GM23338 (cell line): ENCODE data around the gene WDR12. TPM values are rescaled to one million over a fixed set of nuclear protein-coding genes. Genes with fewer than 3 reads are reported as not detected.
A peak's percentile ranks its signal among the peaks of the same experiment; 100 is the strongest.
"Not testable (repeated sequence)": the region's sequence is repeated elsewhere in the genome, so short reads cannot be mapped to it uniquely, and the experiment has no call there.

Source experiments
- ATAC-seq: fragments of 200-7000 bp; cut with Tn5 transposase; 3 replicates; pipeline ENCODE4 v1.9.1; 2020
- DNase-seq: peaks from one replicate; pipeline ENCODE4 v3.0.0-alpha.2; 2015; ENCODE audit warnings: low spot score
- H2AFZ ChIP-seq: fragments of 200-600 bp; sonication (generic); 2 replicates; pipeline ENCODE4 v1.8.0; 2016; ENCODE audit warnings: antibody characterized with exemption, mild to moderate bottlenecking, moderate library complexity
- H3F3A ChIP-seq: fragments of 200-600 bp; sonication (generic); replicated peaks from 2 replicates; pipeline ENCODE4 v1.8.0; 2017; ENCODE audit warnings: antibody characterized with exemption, mixed run types, low read depth
- H3K27ac ChIP-seq: fragments of 200-600 bp; sonication (generic); 2 replicates; pipeline ENCODE4 v1.6.1; 2016; ENCODE audit warnings: low read depth
- H3K27me3 ChIP-seq: fragments of 200-600 bp; sonication (generic); 2 replicates; pipeline ENCODE4 v1.8.0; 2016; ENCODE audit warnings: mild to moderate bottlenecking, mixed run types, moderate library complexity; ENCODE audit not compliant: insufficient read depth
- H3K36me3 ChIP-seq: fragments of 200-600 bp; sonication (generic); 2 replicates; pipeline ENCODE4 v1.8.0; 2016; ENCODE audit warnings: mild to moderate bottlenecking; ENCODE audit not compliant: insufficient read depth
- H3K4me1 ChIP-seq: fragments of 200-600 bp; sonication (generic); 2 replicates; pipeline ENCODE4 v1.8.0; 2016; ENCODE audit warnings: mild to moderate bottlenecking, moderate library complexity; ENCODE audit not compliant: insufficient read depth
- H3K4me2 ChIP-seq: fragments of 200-600 bp; sonication (generic); 2 replicates; pipeline ENCODE4 v1.7.1; 2017; ENCODE audit warnings: mixed run types
- H3K4me3 ChIP-seq: fragments of 200-600 bp; sonication (generic); 2 replicates; pipeline ENCODE4 v1.6.1; 2016; ENCODE audit warnings: mixed run types
- H3K79me2 ChIP-seq: fragments of 200-600 bp; sonication (generic); replicated peaks from 2 replicates; pipeline ENCODE4 v1.8.0; 2017; ENCODE audit warnings: mild to moderate bottlenecking; ENCODE audit not compliant: insufficient read depth
- H3K9me2 ChIP-seq: fragments of 200-600 bp; sonication (generic); 2 replicates; pipeline ENCODE4 v1.8.0; 2017; ENCODE audit not compliant: insufficient read depth
- H4K20me1 ChIP-seq: fragments of 200-600 bp; sonication (generic); replicated peaks from 2 replicates; pipeline ENCODE4 v1.8.0; 2017; ENCODE audit warnings: mild to moderate bottlenecking; ENCODE audit not compliant: insufficient read depth
- H3K27ac Mint-ChIP-seq: 2 replicates; pipeline ENCODE4 v1.8.0; 2020; ENCODE audit warnings: inconsistent platforms, mild to moderate bottlenecking, moderate library complexity, mixed read lengths
- H3K27me3 Mint-ChIP-seq: 3 replicates; pipeline ENCODE4 v1.8.0; 2022; ENCODE audit warnings: low read depth, mild to moderate bottlenecking, moderate library complexity, mixed read lengths, inconsistent platforms; ENCODE audit not compliant: insufficient read depth, poor library complexity
- H3K36me3 Mint-ChIP-seq: 3 replicates; pipeline ENCODE4 v1.8.0; 2021; ENCODE audit warnings: low read depth, mild to moderate bottlenecking, inconsistent platforms, moderate library complexity, mixed read lengths
- H3K4me1 Mint-ChIP-seq: 3 replicates; pipeline ENCODE4 v1.8.0; 2020; ENCODE audit warnings: mild to moderate bottlenecking, inconsistent platforms, mixed read lengths
- H3K4me3 Mint-ChIP-seq: 3 replicates; pipeline ENCODE4 v1.8.0; 2021; ENCODE audit warnings: moderate library complexity, mild to moderate bottlenecking, inconsistent platforms, mixed read lengths
- H3K9me3 Mint-ChIP-seq: 3 replicates; pipeline ENCODE4 v1.8.0; 2020; ENCODE audit warnings: moderate library complexity, mild to moderate bottlenecking, inconsistent platforms, mixed read lengths
- CREB1 ChIP-seq: fragments of 250-450 bp; sonication (Bioruptor Pico); IDR thresholded peaks from 2 replicates; pipeline ENCODE4 v1.5.0; 2020; ENCODE audit warnings: low read depth, mild to moderate bottlenecking, moderate library complexity
- EZH2 ChIP-seq: fragments of 200-600 bp; sonication (generic); IDR thresholded peaks from one replicate; pipeline ENCODE4 v1.8.0; 2017; ENCODE audit warnings: antibody characterized with exemption, mild to moderate bottlenecking, low read depth; ENCODE audit not compliant: unreplicated experiment
- JUNB ChIP-seq: IDR thresholded peaks from one replicate; pipeline ENCODE4 v1.6.1; 2016; ENCODE audit warnings: antibody characterized with exemption; ENCODE audit not compliant: unreplicated experiment
- NANOG ChIP-seq: IDR thresholded peaks from 2 replicates; pipeline ENCODE4 v1.6.1; 2016; ENCODE audit warnings: antibody characterized with exemption, borderline replicate concordance
- POLR2AphosphoS5 ChIP-seq: IDR thresholded peaks from 2 replicates; pipeline ENCODE4 v1.6.1; 2016; ENCODE audit warnings: antibody characterized with exemption, low read depth
- STAT1 ChIP-seq: IDR thresholded peaks from one replicate; pipeline ENCODE4 v1.6.1; 2016; ENCODE audit warnings: antibody characterized with exemption; ENCODE audit not compliant: unreplicated experiment
- ZNF114 ChIP-seq: fragments of 250-450 bp; sonication (Bioruptor Pico); IDR thresholded peaks from 2 replicates; pipeline ENCODE4 v1.5.0; 2020; ENCODE audit warnings: mild to moderate bottlenecking, moderate library complexity
- ZNF331 ChIP-seq: fragments of 250-450 bp; sonication (Bioruptor Pico); IDR thresholded peaks from 2 replicates; pipeline ENCODE4 v1.5.0; 2020; ENCODE audit warnings: low read depth, mild to moderate bottlenecking, moderate library complexity
- polyA plus RNA-seq: library from polyadenylated mRNA; unstranded; fragments of >200 nt; fragmentation: Nextera tagmentation; extraction: Ambion mirVana; gene quantifications from 2 replicates; pipeline ENCODE4 v1.2.1, GENCODE V29; 2016
- total RNA-seq: library from RNA; depleted of rRNA; stranded (reverse); fragments of >200 nt; shearing (Covaris generic); gene quantifications from 2 replicates; pipeline ENCODE4 v1.2.3, GENCODE V29; 2014
- TF ChIP-seq, protein P1 (sequence below): fragments of 250-450 bp; sonication (Bioruptor Pico); IDR thresholded peaks from 2 replicates; pipeline ENCODE4 v1.5.0; 2020; ENCODE audit warnings: mild to moderate bottlenecking, moderate library complexity
- TF ChIP-seq, protein P2 (sequence below): IDR thresholded peaks from 2 replicates; pipeline ENCODE4 v1.6.1; 2016; ENCODE audit warnings: antibody characterized with exemption
- TF ChIP-seq, protein P3 (sequence below), 2 experiments: fragments of 200-600 bp in 1 of 2; sonication (generic) in 1 of 2; conservative IDR thresholded peaks; 2 replicates each; pipeline versions ENCODE4 v1.5.1 to v1.6.1; 2016 to 2017; ENCODE audit warnings: antibody characterized with exemption in 2 of 2, low read depth in 2 of 2, mild to moderate bottlenecking in 2 of 2, moderate library complexity in 1 of 2
- TF ChIP-seq, protein P4 (sequence below): IDR thresholded peaks from one replicate; pipeline ENCODE4 v1.6.1; 2018; ENCODE audit warnings: antibody characterized with exemption; ENCODE audit not compliant: unreplicated experiment

WDR12 gene
- total and polyA plus RNA-seq, 2 experiments from 2014 or later = 98.1 to 240 TPM

DNA sequence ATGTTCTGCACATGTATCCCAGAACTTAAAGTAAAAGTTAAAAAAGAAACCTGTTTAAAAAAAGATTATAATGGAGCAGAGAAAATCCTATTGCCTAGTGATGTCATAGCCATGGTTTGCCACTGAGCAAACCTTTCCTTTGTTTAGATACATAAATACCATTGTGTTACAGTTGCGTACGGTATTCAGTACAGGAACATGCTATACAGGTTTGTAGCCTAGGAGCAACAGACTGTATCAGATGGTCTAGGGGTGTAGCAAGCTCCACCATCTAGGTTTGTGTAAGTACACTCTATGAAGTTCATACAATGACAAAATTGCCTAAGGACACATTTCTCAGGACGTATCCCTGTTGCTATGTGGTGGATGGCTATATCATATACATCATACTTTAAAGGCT is 52.9 kb downstream of the WDR12 start:
- H3K4me1 ChIP-seq = no peaks in the 10 kb centered on the region
- no peak for TF ChIP-seq EZH2
- TF ChIP-seq ZNF114 (CRISPR knock-in tag) = no peak
- TF ChIP-seq, protein P1, sequence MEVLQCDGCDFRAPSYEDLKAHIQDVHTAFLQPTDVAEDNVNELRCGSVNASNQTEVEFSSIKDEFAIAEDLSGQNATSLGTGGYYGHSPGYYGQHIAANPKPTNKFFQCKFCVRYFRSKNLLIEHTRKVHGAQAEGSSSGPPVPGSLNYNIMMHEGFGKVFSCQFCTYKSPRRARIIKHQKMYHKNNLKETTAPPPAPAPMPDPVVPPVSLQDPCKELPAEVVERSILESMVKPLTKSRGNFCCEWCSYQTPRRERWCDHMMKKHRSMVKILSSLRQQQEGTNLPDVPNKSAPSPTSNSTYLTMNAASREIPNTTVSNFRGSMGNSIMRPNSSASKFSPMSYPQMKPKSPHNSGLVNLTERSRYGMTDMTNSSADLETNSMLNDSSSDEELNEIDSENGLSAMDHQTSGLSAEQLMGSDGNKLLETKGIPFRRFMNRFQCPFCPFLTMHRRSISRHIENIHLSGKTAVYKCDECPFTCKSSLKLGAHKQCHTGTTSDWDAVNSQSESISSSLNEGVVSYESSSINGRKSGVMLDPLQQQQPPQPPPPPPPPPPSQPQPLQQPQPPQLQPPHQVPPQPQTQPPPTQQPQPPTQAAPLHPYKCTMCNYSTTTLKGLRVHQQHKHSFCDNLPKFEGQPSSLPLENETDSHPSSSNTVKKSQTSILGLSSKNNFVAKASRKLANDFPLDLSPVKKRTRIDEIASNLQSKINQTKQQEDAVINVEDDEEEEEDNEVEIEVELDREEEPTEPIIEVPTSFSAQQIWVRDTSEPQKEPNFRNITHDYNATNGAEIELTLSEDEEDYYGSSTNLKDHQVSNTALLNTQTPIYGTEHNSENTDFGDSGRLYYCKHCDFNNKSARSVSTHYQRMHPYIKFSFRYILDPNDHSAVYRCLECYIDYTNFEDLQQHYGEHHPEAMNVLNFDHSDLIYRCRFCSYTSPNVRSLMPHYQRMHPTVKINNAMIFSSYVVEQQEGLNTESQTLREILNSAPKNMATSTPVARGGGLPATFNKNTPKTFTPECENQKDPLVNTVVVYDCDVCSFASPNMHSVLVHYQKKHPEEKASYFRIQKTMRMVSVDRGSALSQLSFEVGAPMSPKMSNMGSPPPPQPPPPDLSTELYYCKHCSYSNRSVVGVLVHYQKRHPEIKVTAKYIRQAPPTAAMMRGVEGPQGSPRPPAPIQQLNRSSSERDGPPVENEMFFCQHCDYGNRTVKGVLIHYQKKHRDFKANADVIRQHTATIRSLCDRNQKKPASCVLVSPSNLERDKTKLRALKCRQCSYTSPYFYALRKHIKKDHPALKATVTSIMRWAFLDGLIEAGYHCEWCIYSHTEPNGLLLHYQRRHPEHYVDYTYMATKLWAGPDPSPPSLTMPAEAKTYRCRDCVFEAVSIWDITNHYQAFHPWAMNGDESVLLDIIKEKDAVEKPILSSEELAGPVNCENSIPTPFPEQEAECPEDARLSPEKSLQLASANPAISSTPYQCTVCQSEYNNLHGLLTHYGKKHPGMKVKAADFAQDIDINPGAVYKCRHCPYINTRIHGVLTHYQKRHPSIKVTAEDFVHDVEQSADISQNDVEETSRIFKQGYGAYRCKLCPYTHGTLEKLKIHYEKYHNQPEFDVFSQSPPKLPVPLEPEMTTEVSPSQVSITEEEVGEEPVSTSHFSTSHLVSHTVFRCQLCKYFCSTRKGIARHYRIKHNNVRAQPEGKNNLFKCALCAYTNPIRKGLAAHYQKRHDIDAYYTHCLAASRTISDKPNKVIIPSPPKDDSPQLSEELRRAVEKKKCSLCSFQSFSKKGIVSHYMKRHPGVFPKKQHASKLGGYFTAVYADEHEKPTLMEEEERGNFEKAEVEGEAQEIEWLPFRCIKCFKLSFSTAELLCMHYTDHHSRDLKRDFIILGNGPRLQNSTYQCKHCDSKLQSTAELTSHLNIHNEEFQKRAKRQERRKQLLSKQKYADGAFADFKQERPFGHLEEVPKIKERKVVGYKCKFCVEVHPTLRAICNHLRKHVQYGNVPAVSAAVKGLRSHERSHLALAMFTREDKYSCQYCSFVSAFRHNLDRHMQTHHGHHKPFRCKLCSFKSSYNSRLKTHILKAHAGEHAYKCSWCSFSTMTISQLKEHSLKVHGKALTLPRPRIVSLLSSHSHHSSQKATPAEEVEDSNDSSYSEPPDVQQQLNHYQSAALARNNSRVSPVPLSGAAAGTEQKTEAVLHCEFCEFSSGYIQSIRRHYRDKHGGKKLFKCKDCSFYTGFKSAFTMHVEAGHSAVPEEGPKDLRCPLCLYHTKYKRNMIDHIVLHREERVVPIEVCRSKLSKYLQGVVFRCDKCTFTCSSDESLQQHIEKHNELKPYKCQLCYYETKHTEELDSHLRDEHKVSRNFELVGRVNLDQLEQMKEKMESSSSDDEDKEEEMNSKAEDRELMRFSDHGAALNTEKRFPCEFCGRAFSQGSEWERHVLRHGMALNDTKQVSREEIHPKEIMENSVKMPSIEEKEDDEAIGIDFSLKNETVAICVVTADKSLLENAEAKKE (CRISPR knock-in tag) = no peak
- no peak for TF ChIP-seq NANOG
- no peak for TF ChIP-seq STAT1
- TF ChIP-seq ZNF331 = no peak
- TF ChIP-seq JUNB = no peak
- no peak for TF ChIP-seq CREB1 (CRISPR knock-in tag)
- TF ChIP-seq, protein P2, sequence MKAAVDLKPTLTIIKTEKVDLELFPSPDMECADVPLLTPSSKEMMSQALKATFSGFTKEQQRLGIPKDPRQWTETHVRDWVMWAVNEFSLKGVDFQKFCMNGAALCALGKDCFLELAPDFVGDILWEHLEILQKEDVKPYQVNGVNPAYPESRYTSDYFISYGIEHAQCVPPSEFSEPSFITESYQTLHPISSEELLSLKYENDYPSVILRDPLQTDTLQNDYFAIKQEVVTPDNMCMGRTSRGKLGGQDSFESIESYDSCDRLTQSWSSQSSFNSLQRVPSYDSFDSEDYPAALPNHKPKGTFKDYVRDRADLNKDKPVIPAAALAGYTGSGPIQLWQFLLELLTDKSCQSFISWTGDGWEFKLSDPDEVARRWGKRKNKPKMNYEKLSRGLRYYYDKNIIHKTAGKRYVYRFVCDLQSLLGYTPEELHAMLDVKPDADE = no peak
- TF ChIP-seq, protein P3, sequence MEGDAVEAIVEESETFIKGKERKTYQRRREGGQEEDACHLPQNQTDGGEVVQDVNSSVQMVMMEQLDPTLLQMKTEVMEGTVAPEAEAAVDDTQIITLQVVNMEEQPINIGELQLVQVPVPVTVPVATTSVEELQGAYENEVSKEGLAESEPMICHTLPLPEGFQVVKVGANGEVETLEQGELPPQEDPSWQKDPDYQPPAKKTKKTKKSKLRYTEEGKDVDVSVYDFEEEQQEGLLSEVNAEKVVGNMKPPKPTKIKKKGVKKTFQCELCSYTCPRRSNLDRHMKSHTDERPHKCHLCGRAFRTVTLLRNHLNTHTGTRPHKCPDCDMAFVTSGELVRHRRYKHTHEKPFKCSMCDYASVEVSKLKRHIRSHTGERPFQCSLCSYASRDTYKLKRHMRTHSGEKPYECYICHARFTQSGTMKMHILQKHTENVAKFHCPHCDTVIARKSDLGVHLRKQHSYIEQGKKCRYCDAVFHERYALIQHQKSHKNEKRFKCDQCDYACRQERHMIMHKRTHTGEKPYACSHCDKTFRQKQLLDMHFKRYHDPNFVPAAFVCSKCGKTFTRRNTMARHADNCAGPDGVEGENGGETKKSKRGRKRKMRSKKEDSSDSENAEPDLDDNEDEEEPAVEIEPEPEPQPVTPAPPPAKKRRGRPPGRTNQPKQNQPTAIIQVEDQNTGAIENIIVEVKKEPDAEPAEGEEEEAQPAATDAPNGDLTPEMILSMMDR (conservative IDR thresholded peaks at IDR 0.05; ENCODE audit: low read depth in 2 of 2) = no peak
- TF ChIP-seq POLR2AphosphoS5 = no peak
- TF ChIP-seq, protein P4, sequence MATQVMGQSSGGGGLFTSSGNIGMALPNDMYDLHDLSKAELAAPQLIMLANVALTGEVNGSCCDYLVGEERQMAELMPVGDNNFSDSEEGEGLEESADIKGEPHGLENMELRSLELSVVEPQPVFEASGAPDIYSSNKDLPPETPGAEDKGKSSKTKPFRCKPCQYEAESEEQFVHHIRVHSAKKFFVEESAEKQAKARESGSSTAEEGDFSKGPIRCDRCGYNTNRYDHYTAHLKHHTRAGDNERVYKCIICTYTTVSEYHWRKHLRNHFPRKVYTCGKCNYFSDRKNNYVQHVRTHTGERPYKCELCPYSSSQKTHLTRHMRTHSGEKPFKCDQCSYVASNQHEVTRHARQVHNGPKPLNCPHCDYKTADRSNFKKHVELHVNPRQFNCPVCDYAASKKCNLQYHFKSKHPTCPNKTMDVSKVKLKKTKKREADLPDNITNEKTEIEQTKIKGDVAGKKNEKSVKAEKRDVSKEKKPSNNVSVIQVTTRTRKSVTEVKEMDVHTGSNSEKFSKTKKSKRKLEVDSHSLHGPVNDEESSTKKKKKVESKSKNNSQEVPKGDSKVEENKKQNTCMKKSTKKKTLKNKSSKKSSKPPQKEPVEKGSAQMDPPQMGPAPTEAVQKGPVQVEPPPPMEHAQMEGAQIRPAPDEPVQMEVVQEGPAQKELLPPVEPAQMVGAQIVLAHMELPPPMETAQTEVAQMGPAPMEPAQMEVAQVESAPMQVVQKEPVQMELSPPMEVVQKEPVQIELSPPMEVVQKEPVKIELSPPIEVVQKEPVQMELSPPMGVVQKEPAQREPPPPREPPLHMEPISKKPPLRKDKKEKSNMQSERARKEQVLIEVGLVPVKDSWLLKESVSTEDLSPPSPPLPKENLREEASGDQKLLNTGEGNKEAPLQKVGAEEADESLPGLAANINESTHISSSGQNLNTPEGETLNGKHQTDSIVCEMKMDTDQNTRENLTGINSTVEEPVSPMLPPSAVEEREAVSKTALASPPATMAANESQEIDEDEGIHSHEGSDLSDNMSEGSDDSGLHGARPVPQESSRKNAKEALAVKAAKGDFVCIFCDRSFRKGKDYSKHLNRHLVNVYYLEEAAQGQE = no peak
- Mint-ChIP-seq H3K4me1 (no peaks in the 10 kb centered on the region), H3K27ac (no peak overlapping the region), H3K4me3 (no peak overlapping the region), H3K9me3 (peaks cover 12% of the 10 kb centered on the region; the same call in 1 of the 3 replicates), H3K27me3 (peaks cover 9% of the 10 kb centered on the region), H3K36me3 (no peaks in the 10 kb centered on the region)
- H3K4me3 ChIP-seq = no peak overlapping the region
- no peaks in the 10 kb centered on the region for H3F3A ChIP-seq
- ATAC-seq (no peak), DNase-seq (no peak)
- no peaks in the 10 kb centered on the region for H3K27me3 ChIP-seq
- no peaks in the 10 kb centered on the region for H4K20me1 ChIP-seq
- H3K79me2 ChIP-seq = no peaks in the 10 kb centered on the region
- H3K27ac ChIP-seq = no peak overlapping the region
- H3K9me2 ChIP-seq = no peaks in the 10 kb centered on the region
- H3K36me3 ChIP-seq = no peaks in the 10 kb centered on the region
- H2AFZ ChIP-seq = no peak overlapping the region
- no peak overlapping the region for H3K4me2 ChIP-seq

DNA sequence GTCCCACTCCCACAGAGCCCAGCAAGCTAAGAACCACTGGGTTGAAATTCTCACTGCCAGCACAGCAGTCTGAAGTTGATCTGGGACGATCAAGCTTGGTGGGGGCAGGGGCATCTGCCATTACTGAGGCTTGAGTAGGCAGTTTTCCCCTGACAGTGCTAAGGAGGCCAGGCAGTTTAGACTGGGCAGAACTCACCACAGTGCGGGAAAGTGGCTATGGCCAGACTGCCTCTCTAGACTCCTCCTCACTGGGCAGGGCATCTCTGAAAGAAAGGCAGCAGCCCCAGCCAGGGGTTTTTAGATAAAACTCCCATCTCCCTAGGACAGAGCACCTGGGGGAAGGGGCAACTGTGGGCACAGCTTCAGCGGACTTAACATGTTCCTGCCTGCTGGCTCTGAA is 62.1 kb downstream of the WDR12 start:
- ATAC-seq = peak; percentile 49
- H2AFZ ChIP-seq, H3K27ac Mint-ChIP-seq, H3K36me3 Mint-ChIP-seq, H3K4me2 ChIP-seq, H3K9me3 Mint-ChIP-seq, H4K20me1 ChIP-seq, H3K4me1 Mint-ChIP-seq, H3K4me3 ChIP-seq, H3K4me3 Mint-ChIP-seq, DNase-seq, H3K27ac ChIP-seq, H3K4me1 ChIP-seq, H3K9me2 ChIP-seq, H3K79me2 ChIP-seq, H3F3A ChIP-seq, H3K36me3 ChIP-seq, H3K27me3 Mint-ChIP-seq, H3K27me3 ChIP-seq: not testable (repeated sequence)
